Activated CD4-positive, alpha-beta T cell treated with anti-CD3 and anti-CD28 coated beads, Interleukin-2, Interleukin-4, amounts not matched to agents 100 ng/mL and 50 ng/mL, durations not matched to agents 16 hours and 8 hours (primary cell): ENCODE data around the gene ST3GAL5.
A peak's percentile ranks its signal among the peaks of the same experiment; 100 is the strongest.
"Not testable (repeated sequence)": the region's sequence is repeated elsewhere in the genome, so short reads cannot be mapped to it uniquely, and the experiment has no call there.

Experiments used
- DNase-seq: peaks from one replicate; pipeline ENCODE4 v3.0.0-alpha.2; 2020; ENCODE audit warnings: low spot score

The ST3GAL5 gene

DNA sequence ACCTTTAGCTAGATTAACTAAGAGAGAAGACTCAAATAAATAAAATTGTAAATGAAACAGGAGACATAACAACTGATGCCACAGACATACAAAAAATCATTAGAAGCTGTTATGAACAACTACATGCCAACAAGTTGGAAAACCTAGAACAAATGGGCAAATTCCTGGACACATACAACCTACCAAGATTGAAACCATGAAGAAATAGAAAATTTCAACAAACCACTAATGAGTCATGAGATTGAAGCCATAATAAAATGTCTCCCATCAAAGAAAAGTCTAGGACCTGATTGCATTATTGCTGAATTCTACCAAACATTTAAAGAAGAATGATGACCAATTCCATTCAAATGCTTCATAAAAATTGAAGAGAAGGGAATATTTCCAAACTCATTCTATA lies 54.3 kb downstream of the ST3GAL5 start:
- DNase-seq: no peak

DNA sequence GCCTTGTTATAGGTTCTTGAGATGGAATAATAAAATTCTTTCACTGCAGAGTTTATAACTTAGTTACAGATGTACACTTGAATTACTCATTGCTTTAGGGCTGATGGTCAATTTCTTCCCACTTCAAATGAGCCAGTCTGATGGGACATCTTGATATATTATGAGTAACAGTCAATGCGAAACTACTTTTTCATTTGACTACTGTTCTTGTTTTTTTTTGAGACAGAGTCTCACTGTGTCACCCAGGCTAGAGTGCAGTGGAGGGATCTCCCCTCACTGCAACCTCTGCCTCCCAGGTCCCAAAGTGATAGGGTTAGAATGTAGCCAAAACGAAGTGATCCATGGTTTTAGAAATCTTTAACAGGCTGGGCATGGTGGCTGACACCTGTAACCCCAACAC lies 57.1 kb downstream of the ST3GAL5 start:
- peak; percentile 53 for DNase-seq

DNA sequence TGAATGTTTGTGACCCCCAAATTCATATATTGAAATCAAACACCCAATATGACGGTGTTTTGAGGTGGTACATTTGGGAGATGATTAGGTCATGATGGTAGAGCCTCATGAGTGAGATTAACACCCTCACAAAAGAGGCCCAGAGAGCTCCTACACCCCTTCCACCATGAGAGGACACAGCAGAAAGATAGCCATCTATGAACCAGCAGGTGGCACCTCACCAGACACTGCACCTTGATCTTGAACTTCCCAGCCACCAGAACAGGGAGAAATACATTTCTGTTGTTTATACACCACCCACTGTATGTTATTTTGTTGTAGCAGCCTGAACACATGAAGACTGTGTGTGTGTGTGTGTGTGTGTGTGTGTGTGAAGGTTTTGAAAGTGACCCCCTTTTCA lies 58.1 kb downstream of the ST3GAL5 start:
- DNase-seq: no peak

DNA sequence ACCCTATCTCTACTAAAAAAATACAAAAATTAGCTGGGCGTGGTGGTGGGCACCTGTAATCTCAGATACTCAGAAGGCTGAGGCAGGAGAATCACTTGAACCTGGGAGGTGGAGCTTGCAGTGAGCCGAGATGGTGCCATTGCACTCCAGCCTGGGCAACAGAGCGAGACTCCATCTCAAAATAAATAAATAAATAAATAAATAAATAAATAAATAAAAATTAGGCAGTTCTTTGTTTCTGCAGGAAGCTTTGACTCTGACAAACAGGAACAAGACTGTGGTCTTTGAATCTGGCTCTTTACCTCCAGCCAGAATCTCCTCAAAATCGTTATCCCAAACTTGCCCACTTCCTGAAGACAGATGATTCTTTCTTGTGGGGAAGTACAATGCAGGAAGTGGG lies 59.4 kb downstream of the ST3GAL5 start:
- not testable (repeated sequence) for DNase-seq

DNA sequence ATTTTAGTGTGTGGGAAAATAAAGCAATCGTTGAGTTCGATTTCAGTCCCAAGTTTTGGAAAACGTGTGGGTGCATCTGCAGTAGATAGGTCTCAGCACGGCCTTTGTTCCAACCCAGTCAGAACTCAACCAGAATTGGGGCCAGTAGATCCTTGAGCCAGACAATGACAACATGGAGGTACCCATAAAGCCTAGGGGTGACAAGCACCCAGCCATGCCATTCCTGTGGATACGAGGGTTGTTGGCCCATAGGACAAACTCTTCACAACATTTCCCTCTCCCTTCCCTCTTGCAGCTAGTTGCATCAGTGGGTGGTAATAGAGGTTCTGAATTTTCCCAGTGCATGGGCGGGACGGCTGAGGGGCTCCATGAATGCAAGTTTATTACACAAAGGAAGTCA lies 60.1 kb downstream of the ST3GAL5 start:
- no peak for DNase-seq

DNA sequence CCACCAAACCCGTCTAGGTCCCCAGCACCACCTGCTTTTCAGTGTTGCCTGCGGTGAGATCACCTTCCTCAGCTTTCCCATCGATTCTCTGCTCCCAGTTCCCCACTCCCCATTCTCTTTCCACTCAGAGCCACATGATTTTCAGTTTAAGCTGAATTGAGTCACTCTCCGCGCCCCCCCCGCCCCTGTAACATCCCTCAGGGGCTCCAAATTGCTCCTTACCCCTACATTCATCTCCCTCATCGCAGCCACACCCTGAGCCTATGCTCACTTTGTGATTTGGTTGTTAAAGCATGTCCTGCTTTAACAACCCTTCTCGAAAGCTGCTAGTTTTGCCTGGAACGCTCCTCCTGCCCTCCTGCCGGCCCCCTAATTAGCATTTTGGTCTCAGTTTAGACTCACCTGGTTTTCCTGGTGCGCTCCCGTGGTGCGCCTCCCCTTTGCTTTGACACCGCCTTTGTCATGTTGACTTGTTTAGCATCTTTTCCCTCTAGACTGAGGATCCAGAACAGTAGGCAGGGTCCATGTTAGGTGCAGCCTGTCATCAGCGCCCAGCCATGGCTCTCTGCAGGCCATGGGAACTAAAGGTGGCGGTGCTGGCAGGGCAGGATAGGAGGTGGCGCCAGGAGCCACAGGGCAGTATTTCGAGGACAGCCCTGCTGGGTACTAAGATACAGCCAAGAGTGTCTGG lies 60.8 kb downstream of the ST3GAL5 start:
- DNase-seq: no peak

DNA sequence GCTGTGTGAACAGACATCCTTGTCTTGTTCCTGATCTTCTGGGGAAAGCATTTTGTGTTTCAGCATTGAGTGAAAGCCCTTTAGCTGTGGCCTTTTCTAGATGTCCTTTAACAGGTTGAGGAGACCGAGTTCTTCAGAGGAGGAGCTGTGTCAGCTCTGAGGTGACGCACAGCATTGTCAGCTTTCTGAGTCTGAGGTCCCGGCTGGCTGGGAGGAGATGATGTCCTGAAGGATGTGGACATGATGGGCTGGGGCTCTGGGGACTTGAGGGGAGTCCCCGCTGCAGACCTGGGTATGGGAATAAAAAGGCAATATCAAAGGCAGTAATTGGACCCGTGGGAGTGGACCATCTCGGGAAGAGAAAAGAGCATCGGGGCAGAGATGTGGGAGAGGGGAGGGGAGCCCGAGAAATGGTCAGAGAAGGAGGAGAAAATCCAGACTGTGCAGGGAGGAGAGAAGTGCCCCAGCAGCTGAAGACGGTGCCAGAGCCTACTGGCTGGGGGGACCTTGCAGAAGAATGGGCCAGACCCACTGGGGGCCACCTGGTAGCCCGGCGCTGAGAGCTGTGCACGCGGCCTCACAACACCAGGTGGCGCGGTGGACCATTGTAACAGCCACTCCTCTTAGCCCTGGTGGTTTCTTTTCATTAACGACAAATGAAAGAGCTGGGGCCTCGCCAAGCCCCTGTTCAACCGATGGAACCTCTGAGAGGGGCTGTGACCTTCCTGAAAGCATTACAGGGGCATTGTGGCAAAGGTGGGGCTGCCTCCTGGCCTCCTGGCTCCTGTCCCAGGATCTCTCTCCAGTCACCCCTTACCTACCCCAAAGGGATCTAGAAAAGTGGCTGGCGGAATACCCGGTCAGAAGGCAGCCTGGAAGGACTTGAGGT lies 61.6 kb downstream of the ST3GAL5 start:
- peak; percentile 77 for DNase-seq

DNA sequence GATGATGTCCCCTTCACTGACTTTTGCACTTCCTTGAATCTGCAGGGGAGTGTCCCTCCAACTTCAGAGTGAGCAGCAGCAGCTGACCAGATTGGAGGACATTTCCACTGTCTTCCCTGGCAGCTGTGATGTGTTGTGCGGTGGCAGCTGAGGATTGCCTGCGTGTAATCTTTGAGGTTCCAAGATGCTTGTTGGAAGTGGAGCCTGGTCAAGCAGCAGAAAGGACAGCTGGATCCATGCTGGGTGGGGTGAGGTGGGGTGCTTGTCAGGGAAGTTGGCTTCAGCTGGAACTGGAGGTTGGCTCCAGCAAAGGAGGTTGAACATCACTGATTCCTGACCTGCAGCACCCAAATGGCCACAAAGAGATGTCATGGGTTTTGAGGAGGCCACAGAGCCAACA lies 64.8 kb downstream of the ST3GAL5 start:
- no peak for DNase-seq

DNA sequence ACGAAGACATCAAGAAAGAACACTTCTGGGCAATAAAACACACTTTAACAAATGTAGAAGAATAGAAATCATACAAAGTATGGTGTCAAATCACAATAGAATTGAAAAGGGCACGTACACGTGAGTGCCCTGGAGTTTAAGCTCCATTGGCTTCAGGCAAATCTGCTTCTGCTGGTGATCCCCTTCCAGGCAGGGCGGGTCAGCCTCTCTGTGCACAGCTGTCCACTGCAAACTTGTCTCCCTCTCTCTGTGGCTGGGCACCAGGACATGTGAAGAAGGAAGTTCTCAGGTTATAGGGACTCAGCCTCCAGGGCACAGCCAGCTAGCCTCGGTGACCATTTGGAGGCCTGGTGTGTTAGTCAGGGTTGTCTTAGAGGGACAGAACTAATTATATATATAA lies 66.0 kb downstream of the ST3GAL5 start:
- DNase-seq: no peak

DNA sequence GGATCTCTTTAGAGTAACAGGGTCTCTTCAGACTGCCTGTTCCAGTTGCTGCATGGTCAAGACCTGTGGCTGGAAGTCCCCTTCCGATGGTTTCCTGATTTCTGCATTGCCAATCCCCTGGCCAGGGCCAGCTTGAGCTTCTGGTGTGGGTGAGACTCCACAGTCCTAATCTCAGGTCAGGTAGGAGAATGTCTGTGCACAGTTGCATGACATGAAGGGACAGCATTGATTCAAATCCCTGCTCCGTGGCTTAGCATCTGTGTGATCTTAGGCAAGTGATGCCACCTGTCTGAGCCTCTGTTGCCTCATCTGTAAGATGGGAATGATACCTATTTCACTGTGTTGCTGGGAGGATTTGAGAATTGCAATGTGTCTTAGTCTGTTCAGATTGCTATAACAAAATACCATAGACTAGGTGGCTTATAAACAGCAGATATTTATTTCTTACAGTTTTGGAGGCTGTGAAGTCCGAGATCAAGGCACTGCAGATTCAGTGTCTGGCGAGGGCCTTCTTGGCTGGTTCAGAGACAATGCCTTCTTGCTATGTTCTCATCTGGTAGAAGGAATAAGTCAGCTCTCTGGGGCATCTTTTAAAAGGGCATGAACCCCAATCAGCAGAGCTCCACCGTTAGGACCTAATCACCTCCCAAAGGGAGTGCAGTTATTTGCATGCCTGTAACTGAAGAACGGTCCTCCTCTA lies 68.8 kb downstream of the ST3GAL5 start:
- DNase-seq: no peak

DNA sequence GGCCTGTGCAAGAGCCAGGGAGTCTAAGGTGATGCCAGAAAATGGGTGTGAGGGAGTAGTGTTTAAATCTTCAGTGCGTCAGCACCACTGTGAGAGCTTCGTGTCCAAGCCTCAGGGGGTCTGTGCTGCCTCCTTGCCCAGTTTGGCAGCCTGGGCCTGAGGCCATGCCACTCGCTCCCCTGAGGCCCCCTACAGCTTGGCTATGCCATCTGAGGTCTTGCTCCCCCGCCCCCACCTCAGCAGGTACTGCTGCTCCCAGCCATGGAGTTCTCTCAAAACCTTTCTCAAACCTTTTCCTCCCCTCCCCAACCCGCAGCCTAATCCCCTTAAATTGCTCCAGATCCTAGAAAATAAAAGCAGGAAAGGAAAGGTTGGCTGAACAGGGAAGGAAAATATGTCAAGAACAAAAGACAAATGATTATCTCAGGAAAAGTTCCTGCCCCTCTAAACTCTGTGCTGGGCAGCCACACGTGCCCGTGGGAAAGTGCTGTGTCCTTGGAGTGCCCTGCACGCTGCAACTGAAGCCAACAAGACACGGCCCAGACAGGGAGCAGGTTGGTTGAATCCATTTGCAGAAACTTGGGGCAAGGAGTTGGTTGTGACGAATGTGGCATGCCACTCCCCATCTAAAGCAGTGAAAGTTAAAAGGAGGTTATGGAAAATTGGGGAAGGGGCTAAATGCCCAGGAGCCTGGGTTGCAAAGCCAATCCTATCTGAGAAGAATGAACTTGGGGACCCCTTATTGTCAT lies 73.8 kb downstream of the ST3GAL5 start:
- DNase-seq: no peak

DNA sequence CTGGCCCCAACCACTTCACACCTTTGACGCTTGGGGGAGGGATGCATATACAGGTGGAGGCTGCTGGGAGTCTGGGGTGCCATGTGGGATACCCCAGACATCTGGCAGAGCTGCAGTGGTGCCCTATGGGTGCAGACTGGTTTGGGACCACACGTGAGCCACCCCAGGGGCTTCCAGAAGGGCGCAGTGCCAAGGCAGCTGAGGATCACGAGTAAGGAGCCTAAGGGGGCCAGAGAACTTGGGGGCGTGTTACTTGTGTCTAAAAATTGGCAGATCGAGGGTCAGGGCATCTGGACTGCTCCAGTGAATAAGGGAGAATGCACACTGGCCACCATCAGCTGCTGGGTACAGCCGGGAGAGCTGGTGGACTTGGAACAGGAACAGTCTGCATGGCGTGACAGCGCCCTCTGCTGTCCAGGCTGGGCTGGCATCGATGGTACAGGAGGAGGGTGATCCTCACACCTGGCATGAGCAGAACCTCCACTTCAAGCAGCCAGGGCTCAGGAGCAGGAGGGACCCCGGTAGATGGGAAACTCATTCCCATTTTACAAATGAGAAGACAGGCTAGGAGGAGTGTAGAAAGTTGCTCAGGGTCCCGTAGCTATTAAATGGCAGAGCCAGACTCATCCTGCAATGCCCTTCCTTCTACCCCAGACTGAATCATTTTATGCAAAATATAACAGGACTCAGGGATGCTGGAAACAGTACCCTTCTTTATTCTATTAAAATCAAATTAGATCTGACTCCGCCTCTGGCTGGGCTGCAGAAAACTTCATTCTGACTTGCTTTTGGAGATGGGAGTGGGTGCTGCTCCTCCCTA lies 74.6 kb downstream of the ST3GAL5 start:
- DNase-seq: peak; percentile 84

DNA sequence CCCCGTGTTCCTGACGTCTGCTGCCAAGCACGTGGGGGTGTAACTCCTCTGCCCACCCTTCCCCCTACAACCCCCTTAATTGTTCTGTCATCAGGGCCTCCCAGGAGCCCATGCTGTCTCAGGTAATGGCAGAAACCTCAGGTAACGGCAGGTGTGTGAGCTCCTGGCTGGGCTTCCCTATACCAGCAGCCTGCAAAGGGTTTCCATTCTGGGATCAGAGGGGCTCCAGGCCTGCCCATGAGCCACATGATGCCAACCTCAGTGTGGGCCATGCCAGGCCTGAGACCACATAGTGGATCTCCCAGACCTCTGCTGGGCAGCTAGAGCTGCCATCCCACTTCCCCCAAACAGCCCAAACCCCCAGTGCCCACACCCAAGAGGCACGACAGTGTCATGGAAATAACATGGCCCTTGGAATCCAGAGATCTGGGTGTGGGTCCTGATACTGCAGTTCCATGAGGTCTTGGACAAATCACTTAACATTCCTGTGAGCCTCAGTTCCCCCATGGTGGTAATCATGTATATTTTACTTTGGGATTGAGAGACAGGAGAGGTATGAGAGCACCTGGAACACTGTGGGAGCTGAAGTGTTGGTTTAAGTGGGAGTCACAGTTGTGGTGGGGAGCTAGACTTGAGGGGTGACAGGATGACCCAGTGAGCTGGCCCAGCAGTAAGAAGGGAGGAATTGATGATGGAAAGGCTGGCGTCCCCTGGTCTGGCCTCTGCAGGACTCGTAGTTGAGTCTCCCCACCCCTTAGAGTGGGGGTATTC lies 75.4 kb downstream of the ST3GAL5 start:
- DNase-seq: no peak

DNA sequence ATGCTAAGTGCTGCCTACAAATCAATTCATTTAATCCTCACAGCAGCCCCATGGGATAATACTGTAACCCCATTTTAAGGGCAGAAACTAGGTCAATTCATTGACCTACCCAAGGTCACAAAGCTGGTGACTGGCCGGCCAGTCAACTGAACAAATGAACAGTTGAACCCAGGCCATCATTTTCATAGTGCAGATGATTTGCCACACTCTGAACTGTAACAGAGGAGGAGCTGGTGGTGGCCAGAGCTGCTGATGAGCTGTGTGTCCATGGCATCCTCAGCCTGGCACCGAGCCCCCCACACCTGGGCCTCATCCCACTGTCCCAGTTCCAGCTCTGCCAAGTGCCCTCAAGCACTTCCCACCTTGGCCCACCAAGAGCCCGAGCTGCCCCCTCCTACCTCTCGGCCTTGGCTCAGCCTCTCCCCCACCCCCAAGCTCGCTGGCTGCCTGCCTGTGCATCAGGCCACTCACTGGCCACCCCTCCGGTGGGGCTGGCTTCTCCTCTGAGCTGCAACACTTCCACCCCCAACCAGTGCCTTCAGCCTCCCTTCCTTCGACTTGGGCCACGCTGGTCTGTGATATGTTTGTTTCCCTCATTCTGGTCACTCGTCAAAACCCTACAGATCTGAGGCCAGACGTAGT lies 76.6 kb downstream of the ST3GAL5 start:
- DNase-seq: no peak

DNA sequence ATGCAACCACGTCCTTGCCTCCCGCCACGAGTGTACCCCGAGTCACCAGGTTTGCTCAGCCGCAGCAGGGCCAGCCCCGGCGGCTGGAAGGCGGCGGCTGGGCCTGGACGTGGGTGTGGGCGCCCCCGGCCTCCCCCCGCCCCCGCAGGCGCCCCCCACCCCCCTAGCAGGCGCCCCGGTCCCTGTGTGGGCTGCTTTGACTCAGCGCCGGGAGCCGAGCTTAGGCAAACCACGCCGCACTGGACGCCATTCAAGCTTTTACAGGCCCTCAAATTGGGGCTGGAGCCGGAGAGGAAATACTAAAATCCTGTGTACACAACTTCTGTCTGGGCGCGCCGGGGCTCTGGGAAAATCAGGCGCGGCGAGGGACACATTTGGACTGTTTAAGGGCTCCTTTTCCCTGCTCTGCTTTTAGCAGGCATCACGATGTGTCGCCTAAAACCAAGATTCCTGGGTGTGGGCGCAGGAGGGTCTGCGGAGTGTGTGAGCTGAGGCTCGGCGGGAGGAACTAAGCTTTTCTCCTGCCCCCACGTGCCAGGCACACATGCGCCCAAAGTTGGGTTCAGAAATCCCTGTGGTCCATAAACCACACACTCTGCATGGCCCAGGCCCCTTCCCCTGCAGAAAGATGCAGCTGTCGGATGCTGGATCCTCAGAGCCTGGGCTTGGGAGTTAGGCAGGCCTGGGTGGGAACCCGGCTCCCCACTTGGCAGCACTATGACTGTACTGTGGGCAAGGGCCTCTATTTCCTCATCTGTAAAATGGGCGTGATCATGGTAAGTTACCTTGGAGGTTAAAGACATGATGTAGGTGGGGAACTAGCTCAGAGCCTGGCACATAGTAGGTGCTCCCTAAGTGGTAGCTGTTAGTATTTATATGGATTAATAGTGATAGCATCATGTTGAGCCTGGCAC lies 77.4 kb downstream of the ST3GAL5 start:
- no peak for DNase-seq

DNA sequence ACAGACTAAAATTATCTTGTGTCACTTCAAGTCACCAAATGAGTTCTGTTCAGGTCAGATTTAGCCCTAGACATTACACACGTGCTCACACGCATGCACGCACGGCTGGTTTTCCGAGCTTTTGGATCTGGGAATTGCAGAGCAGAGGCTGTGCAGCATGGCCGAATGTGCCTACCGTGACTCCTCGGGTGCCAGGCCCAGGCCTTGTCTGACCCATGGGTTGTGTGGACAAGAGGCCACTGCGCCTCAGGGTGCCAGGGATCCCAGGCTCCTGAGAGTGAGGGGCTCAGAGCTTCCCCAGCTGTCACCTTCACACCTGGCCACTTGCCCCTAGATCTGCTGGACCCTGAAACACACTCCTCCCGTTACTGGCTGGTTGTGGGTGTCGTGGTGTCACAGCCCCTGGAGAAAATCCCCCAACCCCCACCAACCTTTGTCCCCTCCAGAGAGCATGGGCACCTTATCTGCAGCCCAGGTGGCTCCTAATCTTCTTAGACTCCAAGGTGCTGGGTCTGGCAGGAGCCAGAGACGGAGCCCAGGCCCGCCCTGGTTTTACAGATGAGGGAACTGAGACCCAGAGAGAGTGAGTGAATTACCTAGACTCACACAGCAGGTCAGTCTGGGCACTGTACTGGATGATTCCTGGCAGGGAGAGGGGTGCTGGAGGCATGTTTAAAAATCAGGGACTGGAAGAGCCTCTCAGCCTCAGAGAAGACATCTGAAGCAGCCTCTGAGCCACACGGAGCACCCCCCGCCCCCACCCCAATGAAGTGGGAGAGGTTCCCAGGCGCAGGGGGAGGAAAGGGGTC lies 78.2 kb downstream of the ST3GAL5 start:
- DNase-seq: no peak

DNA sequence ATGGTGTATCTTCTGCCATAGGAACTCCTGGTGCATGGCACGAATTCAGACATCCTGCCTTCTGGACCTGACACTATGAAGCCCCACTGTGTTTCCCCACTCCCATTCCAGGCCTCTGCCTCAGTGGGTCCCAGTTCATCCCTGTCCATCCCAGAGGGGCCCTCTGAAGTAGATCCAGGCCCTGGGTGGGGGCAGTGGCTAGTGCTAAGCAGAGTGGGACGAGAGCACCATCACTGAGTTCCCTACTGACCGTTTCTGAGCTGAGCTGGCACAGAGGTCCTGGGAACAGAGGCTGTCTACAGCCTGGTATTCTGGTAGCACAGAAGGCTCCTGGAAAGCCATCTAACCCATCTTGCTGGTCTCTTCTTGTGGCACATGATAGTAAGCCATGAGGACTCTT lies 81.0 kb downstream of the ST3GAL5 start:
- DNase-seq: no peak
